ENCODE measurements around the gene VPS18. TPM values are rescaled to one million over a fixed set of nuclear protein-coding genes. Genes with fewer than 3 reads are reported as not detected.

Gene VPS18
- total RNA-seq, 2 donors from 2014 or later = 18.3 to 19.2 TPM

DNA sequence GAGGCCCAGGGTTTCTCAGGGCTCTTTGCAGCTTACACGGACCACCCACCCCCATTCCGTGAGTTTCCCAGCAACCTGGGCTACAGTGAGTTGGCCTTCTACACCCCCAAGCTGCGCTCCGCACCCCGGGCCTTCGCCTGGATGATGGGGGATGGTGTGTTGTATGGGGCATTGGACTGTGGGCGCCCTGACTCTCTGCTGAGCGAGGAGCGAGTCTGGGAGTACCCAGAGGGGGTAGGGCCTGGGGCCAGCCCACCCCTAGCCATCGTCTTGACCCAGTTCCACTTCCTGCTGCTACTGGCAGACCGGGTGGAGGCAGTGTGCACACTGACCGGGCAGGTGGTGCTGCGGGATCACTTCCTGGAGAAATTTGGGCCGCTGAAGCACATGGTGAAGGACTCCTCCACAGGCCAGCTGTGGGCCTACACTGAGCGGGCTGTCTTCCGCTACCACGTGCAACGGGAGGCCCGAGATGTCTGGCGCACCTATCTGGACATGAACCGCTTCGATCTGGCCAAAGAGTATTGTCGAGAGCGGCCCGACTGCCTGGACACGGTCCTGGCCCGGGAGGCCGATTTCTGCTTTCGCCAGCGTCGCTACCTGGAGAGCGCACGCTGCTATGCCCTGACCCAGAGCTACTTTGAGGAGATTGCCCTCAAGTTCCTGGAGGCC lies 5.4 kb downstream of the VPS18 start:
- Histone ChIP-seq H3K4me3 (no peak overlapping the region), H3K27ac (no peak overlapping the region), H3K4me1 (peaks cover 4% of the 10 kb centered on the region), H3K36me3 (peaks cover 17% of the 10 kb centered on the region), H3K27me3 (no peaks in the 10 kb centered on the region), H3K9ac (ENCODE audit: low read depth in 2 of 2, low read length in 2 of 2) (no peak overlapping the region), H3K9me3 (no peaks in the 10 kb centered on the region)
- no peak for TF ChIP-seq CTCF (IDR thresholded peaks at IDR 0.05)
- no peak for DNase-seq
- intact Hi-C loops (cut with DNase I) = loop anchor here (5.0 to 10.0 kb wide), 3 partner anchors 115 to 288 kb away; partner anchors contain the start of gene RAD51

GRCh38 chr15:40900256-40901052 lies 6.2 kb downstream of the VPS18 start:
- no peak overlapping the region for H3K4me3 ChIP-seq
- H3K9me3 ChIP-seq = no peaks in the 10 kb centered on the region
- H3K27me3 ChIP-seq = no peaks in the 10 kb centered on the region
- peaks cover 17% of the 10 kb centered on the region for H3K36me3 ChIP-seq
- peaks cover 2% of the 10 kb centered on the region for H3K4me1 ChIP-seq
- H3K27ac ChIP-seq = no peak overlapping the region
- DNase-seq = no peak
- intact Hi-C loops (cut with DNase I) = loop anchor here (5.0 kb wide), 1 partner anchor 287 kb away; no protein-coding TSS in a partner anchor
- H3K9ac ChIP-seq (ENCODE audit: low read depth in 2 of 2, low read length in 2 of 2) = no peak overlapping the region
- TF ChIP-seq CTCF (IDR thresholded peaks at IDR 0.05) = no peak

DNA sequence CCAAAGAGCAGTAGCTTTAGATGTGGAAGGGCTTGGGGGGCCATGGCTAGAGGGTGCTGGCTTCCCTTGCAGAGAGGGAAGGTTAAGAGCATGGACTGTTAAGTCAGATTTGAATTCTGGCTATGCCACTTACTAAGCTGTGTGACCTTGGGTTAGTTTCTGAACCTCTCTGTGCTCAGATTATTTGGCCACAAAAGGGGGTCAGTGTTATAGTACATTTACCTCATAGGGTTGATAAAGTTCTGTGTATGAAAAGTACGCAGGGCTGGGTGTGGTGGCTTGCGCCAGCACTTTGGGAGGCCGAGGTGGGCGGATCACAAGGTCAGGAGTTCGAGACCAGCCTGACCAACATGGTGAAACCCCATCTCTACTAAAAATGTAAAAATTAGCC lies 6.8 kb downstream of the VPS18 start:
- H3K4me3 ChIP-seq = no peak overlapping the region
- peaks cover 17% of the 10 kb centered on the region for H3K36me3 ChIP-seq
- no peak for TF ChIP-seq CTCF (IDR thresholded peaks at IDR 0.05)
- H3K9ac ChIP-seq (ENCODE audit: low read depth in 2 of 2, low read length in 2 of 2) = no peak overlapping the region
- H3K27ac ChIP-seq = no peak overlapping the region
- no peak for DNase-seq
- peaks cover 4% of the 10 kb centered on the region for H3K4me1 ChIP-seq
- intact Hi-C loops (cut with DNase I) = loop anchor here (5.0 kb wide), 1 partner anchor 286 kb away; no protein-coding TSS in a partner anchor
- no peaks in the 10 kb centered on the region for H3K27me3 ChIP-seq
- H3K9me3 ChIP-seq = no peaks in the 10 kb centered on the region

DNA sequence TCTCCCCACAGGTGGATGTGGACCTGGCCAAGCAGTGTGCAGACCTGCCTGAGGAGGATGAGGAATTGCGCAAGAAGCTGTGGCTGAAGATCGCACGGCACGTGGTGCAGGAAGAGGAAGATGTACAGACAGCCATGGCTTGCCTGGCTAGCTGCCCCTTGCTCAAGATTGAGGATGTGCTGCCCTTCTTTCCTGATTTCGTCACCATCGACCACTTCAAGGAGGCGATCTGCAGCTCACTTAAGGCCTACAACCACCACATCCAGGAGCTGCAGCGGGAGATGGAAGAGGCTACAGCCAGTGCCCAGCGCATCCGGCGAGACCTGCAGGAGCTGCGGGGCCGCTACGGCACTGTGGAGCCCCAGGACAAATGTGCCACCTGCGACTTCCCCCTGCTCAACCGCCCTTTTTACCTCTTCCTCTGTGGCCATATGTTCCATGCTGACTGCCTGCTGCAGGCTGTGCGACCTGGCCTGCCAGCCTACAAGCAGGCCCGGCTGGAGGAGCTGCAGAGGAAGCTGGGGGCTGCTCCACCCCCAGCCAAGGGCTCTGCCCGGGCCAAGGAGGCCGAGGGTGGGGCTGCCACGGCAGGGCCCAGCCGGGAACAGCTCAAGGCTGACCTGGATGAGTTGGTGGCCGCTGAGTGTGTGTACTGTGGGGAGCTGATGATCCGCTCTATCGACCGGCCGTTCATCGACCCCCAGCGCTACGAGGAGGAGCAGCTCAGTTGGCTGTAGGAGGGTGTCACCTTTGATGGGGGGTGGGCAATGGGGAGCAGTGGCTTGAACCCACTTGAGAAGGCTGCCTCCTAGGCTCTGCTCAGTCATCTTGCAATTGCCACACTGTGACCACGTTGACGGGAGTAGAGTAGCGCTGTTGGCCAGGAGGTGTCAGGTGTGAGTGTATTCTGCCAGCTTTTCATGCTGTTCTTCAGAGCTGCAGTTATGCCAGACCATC lies 8.6 kb downstream of the VPS18 start:
- Histone ChIP-seq H3K9ac (ENCODE audit: low read depth in 2 of 2, low read length in 2 of 2) (peak overlapping the region in 1 of 2 donors; percentile 17), H3K36me3 (peaks cover 17% of the 10 kb centered on the region), H3K4me3 (no peak overlapping the region), H3K27me3 (no peaks in the 10 kb centered on the region), H3K9me3 (no peaks in the 10 kb centered on the region), H3K4me1 (peaks cover 10% of the 10 kb centered on the region), H3K27ac (no peak overlapping the region)
- DNase-seq = no peak
- intact Hi-C loops (cut with DNase I) = loop anchor here (5.0 kb wide), 1 partner anchor 284 kb away; no protein-coding TSS in a partner anchor
- TF ChIP-seq CTCF (IDR thresholded peaks at IDR 0.05) = no peak

Data from colonic mucosa (tissue), 4 donors.